Glutamatergic neuron (in vitro differentiated cells): Measurements from ENCODE around the gene IFIT3. TPM values are rescaled to one million over a fixed set of nuclear protein-coding genes. Genes with fewer than 3 reads are reported as not detected.

Experiments
- DNase-seq: peaks from one replicate; pipeline ENCODE4 v3.0.0; 2022
- H3K27ac Mint-ChIP-seq: one replicate; pipeline ENCODE4 v1.8.0; 2020; ENCODE audit warnings: mild to moderate bottlenecking, mixed read lengths, inconsistent platforms; ENCODE audit not compliant: unreplicated experiment
- H3K27me3 Mint-ChIP-seq: one replicate; pipeline ENCODE4 v1.8.0; 2020; ENCODE audit warnings: mild to moderate bottlenecking, moderate library complexity, mixed read lengths, inconsistent platforms; ENCODE audit not compliant: unreplicated experiment
- H3K36me3 Mint-ChIP-seq: one replicate; pipeline ENCODE4 v1.8.0; 2020; ENCODE audit warnings: mild to moderate bottlenecking, mixed read lengths, inconsistent platforms; ENCODE audit not compliant: unreplicated experiment
- H3K4me1 Mint-ChIP-seq: one replicate; pipeline ENCODE4 v1.8.0; 2020; ENCODE audit warnings: mild to moderate bottlenecking, low read depth, mixed read lengths, inconsistent platforms; ENCODE audit not compliant: unreplicated experiment
- H3K4me3 Mint-ChIP-seq: one replicate; pipeline ENCODE4 v1.8.0; 2020; ENCODE audit warnings: mild to moderate bottlenecking, mixed read lengths, inconsistent platforms; ENCODE audit not compliant: unreplicated experiment
- H3K9me3 Mint-ChIP-seq: one replicate; pipeline ENCODE4 v1.8.0; 2020; ENCODE audit warnings: mild to moderate bottlenecking, moderate library complexity, mixed read lengths, inconsistent platforms; ENCODE audit not compliant: unreplicated experiment
- CTCF ChIP-seq: fragments of 200-600 bp; sonication (generic); IDR thresholded peaks from one replicate; pipeline ENCODE4 v1.5.0; 2021; ENCODE audit not compliant: partially characterized antibody, unreplicated experiment
- total RNA-seq: library from RNA; stranded (reverse); fragmentation: NEBNext Ultra II Directional; extraction: Animal tissue kit (Norgen Biotek cat#: 25700); gene quantifications from one replicate; pipeline ENCODE4 v1.2.1, GENCODE V29; 2021; ENCODE audit not compliant: unreplicated experiment

The IFIT3 gene
- total RNA-seq, 1 donor from 2014 or later: not detected

- peaks cover 2% of the 10 kb centered on the region for H3K9me3 Mint-ChIP-seq
- peaks cover 3% of the 10 kb centered on the region for H3K27me3 Mint-ChIP-seq
- no peak overlapping the region for H3K4me3 Mint-ChIP-seq
- H3K4me1 Mint-ChIP-seq: peaks cover 12% of the 10 kb centered on the region
- DNase-seq: no peak
- TF ChIP-seq CTCF: no peak
- no peak overlapping the region for H3K27ac Mint-ChIP-seq
- no peaks in the 10 kb centered on the region for H3K36me3 Mint-ChIP-seq
These were observed 8.4 kb downstream of the IFIT3 start for GRCh38 chr10:89336241-89336640.

- no peak for TF ChIP-seq CTCF
- no peak overlapping the region for H3K27ac Mint-ChIP-seq
- peaks cover 3% of the 10 kb centered on the region for H3K27me3 Mint-ChIP-seq
- peaks cover 2% of the 10 kb centered on the region for H3K9me3 Mint-ChIP-seq
- H3K4me3 Mint-ChIP-seq: no peak overlapping the region
- DNase-seq: no peak
- H3K4me1 Mint-ChIP-seq: peaks cover 12% of the 10 kb centered on the region
- H3K36me3 Mint-ChIP-seq: no peaks in the 10 kb centered on the region
These were observed 9.7 kb downstream of the IFIT3 start for GRCh38 chr10:89337484-89337883.

GRCh38 chr10:89338713-89339112 is 10.9 kb downstream of the IFIT3 start:
- H3K36me3 Mint-ChIP-seq: no peaks in the 10 kb centered on the region
- H3K4me1 Mint-ChIP-seq: peaks cover 2% of the 10 kb centered on the region
- TF ChIP-seq CTCF: no peak

GRCh38 chr10:89339875-89340274 is 12.1 kb downstream of the IFIT3 start:
- peaks cover 2% of the 10 kb centered on the region for H3K9me3 Mint-ChIP-seq
- no peak overlapping the region for H3K27ac Mint-ChIP-seq
- no peak for DNase-seq
- H3K4me3 Mint-ChIP-seq: no peak overlapping the region
- H3K4me1 Mint-ChIP-seq: no peaks in the 10 kb centered on the region
- peaks cover 3% of the 10 kb centered on the region for H3K27me3 Mint-ChIP-seq
- H3K36me3 Mint-ChIP-seq: no peaks in the 10 kb centered on the region
- TF ChIP-seq CTCF: no peak

More at GRCh38 chr10:89338713-89339112, 10.9 kb downstream of the IFIT3 start:
- H3K27me3 Mint-ChIP-seq: peaks cover 3% of the 10 kb centered on the region
- peaks cover 2% of the 10 kb centered on the region for H3K9me3 Mint-ChIP-seq
- H3K27ac Mint-ChIP-seq: no peak overlapping the region
- no peak overlapping the region for H3K4me3 Mint-ChIP-seq
- no peak for DNase-seq

GRCh38 chr10:89341649-89342048 is 13.9 kb downstream of the IFIT3 start:
- Mint-ChIP-seq H3K4me3 (no peak overlapping the region), H3K27ac (no peak overlapping the region), H3K4me1 (peaks cover 4% of the 10 kb centered on the region), H3K9me3 (peaks cover 2% of the 10 kb centered on the region), H3K27me3 (peaks cover 3% of the 10 kb centered on the region), H3K36me3 (no peaks in the 10 kb centered on the region)
- DNase-seq: no peak
- no peak for TF ChIP-seq CTCF
